H9 (cell line): ENCODE results near the gene FOXF1. TPM values are rescaled to one million over a fixed set of nuclear protein-coding genes. Genes with fewer than 3 reads are reported as not detected.

Experiments used
- DNase-seq: peaks from one replicate; pipeline ENCODE4 v3.0.0-alpha.2; 2017
- H2AFZ ChIP-seq: one replicate; pipeline ENCODE4 v1.6.1; 2013; ENCODE audit warnings: mild to moderate bottlenecking, low read length, control low read depth, moderate library complexity
- H2AK5ac ChIP-seq: 2 replicates; pipeline ENCODE4 v1.6.1; 2013; ENCODE audit warnings: low read length, control low read depth, mixed read lengths; ENCODE audit not compliant: insufficient read length
- H2BK120ac ChIP-seq: one replicate; pipeline ENCODE4 v1.6.1; 2013; ENCODE audit warnings: low read depth, mild to moderate bottlenecking, low read length, control low read depth, inconsistent platforms; ENCODE audit not compliant: poor library complexity, severe bottlenecking
- H2BK12ac ChIP-seq: 2 replicates; pipeline ENCODE4 v1.6.1; 2013; ENCODE audit warnings: low read length, control low read depth, mixed read lengths, low read depth; ENCODE audit not compliant: insufficient read length
- H2BK15ac ChIP-seq: 2 replicates; pipeline ENCODE4 v1.6.1; 2013; ENCODE audit warnings: low read depth, low read length, control low read depth
- H2BK20ac ChIP-seq: one replicate; pipeline ENCODE4 v1.6.1; 2013; ENCODE audit warnings: low read depth, mild to moderate bottlenecking, low read length, control low read depth, inconsistent platforms; ENCODE audit not compliant: poor library complexity, severe bottlenecking
- H2BK5ac ChIP-seq: 2 replicates; pipeline ENCODE4 v1.6.1; 2013; ENCODE audit warnings: low read length, control low read depth, mixed read lengths; ENCODE audit not compliant: insufficient read length
- H3K14ac ChIP-seq: 2 replicates; pipeline ENCODE4 v1.6.1; 2013; ENCODE audit warnings: low read length, control low read depth; ENCODE audit not compliant: insufficient read depth
- H3K18ac ChIP-seq: 2 replicates; pipeline ENCODE4 v1.6.1; 2013; ENCODE audit warnings: low read depth, mild to moderate bottlenecking, mixed read lengths, low read length, control low read depth; ENCODE audit not compliant: insufficient read length
- H3K23ac ChIP-seq: 2 replicates; pipeline ENCODE4 v1.6.1; 2013; ENCODE audit warnings: low read length, control low read depth, mixed read lengths, low read depth; ENCODE audit not compliant: insufficient read length
- H3K23me2 ChIP-seq: 2 replicates; pipeline ENCODE4 v1.6.1; 2013; ENCODE audit warnings: low read depth, mild to moderate bottlenecking, mixed read lengths, low read length, control low read depth; ENCODE audit not compliant: insufficient read length, poor library complexity, severe bottlenecking
- H3K27ac ChIP-seq: 2 replicates; pipeline ENCODE4 v1.5.1; 2013; ENCODE audit warnings: low read length, control low read depth, mixed read lengths, low read depth; ENCODE audit not compliant: insufficient read length
- H3K27me3 ChIP-seq: 2 replicates; pipeline ENCODE4 v1.6.1; 2013; ENCODE audit warnings: low read length, control low read depth, inconsistent platforms; ENCODE audit not compliant: insufficient read depth
- H3K4ac ChIP-seq: 2 replicates; pipeline ENCODE4 v1.6.1; 2013; ENCODE audit warnings: low read depth, mild to moderate bottlenecking, control low read depth, inconsistent platforms, low read length, moderate library complexity
- H3K4me1 ChIP-seq: 2 replicates; pipeline ENCODE4 v1.6.1; 2013; ENCODE audit warnings: low read length, control low read depth, inconsistent platforms; ENCODE audit not compliant: insufficient read depth
- H3K4me2 ChIP-seq: 2 replicates; pipeline ENCODE4 v1.6.1; 2013; ENCODE audit warnings: low read length, control low read depth, mixed read lengths; ENCODE audit not compliant: insufficient read length, insufficient read depth
- H3K56ac ChIP-seq: 2 replicates; pipeline ENCODE4 v1.6.1; 2013; ENCODE audit warnings: low read depth, mild to moderate bottlenecking, mixed read lengths, low read length, control low read depth; ENCODE audit not compliant: insufficient read length
- H3K79me1 ChIP-seq: 2 replicates; pipeline ENCODE4 v1.6.1; 2013; ENCODE audit warnings: low read depth, mild to moderate bottlenecking, moderate library complexity, low read length, control low read depth, inconsistent platforms; ENCODE audit not compliant: insufficient read depth, poor library complexity, severe bottlenecking
- H3K79me2 ChIP-seq: 2 replicates; pipeline ENCODE4 v1.6.1; 2013; ENCODE audit warnings: low read length, control low read depth, inconsistent platforms; ENCODE audit not compliant: insufficient read depth
- H3K9ac ChIP-seq: 2 replicates; pipeline ENCODE4 v1.6.1; 2013; ENCODE audit warnings: low read length, control low read depth, mixed read lengths; ENCODE audit not compliant: insufficient read length; ENCODE audit errors: extremely low read depth
- H3K9me3 ChIP-seq: one replicate; pipeline ENCODE4 v1.6.1; 2013; ENCODE audit warnings: low read depth, low read length, inconsistent platforms; ENCODE audit not compliant: control insufficient read depth
- H3T11ph ChIP-seq: one replicate; pipeline ENCODE4 v1.6.1; 2013; ENCODE audit warnings: mild to moderate bottlenecking, low read length, control low read depth, inconsistent platforms
- H4K20me1 ChIP-seq: one replicate; pipeline ENCODE4 v1.6.1; 2013; ENCODE audit not compliant: control insufficient read depth, insufficient read length, insufficient read depth
- H4K5ac ChIP-seq: 2 replicates; pipeline ENCODE4 v1.6.1; 2013; ENCODE audit warnings: low read depth, mild to moderate bottlenecking, mixed read lengths, low read length, control low read depth; ENCODE audit not compliant: insufficient read length
- H4K8ac ChIP-seq: replicated peaks from 2 replicates; pipeline ENCODE4 v1.6.1; 2013; ENCODE audit warnings: low read length, control low read depth, mixed read lengths, low read depth; ENCODE audit not compliant: insufficient read length
- H4K91ac ChIP-seq: 2 replicates; pipeline ENCODE4 v1.6.1; 2013; ENCODE audit warnings: low read depth, mild to moderate bottlenecking, moderate library complexity, mixed read lengths, low read length, control low read depth; ENCODE audit not compliant: insufficient read length
- H3K27ac Mint-ChIP-seq, 3 experiments: 2 replicates in 2 of 3; 3 replicates in 1 of 3; pipeline ENCODE4 v1.8.0; 2020 to 2021; ENCODE audit warnings: mixed read lengths in 3 of 3, mild to moderate bottlenecking in 1 of 3, moderate library complexity in 1 of 3
- H3K27me3 Mint-ChIP-seq: 2 replicates; pipeline ENCODE4 v1.8.0; 2021; ENCODE audit warnings: low read depth, mild to moderate bottlenecking, moderate library complexity, mixed read lengths
- H3K36me3 Mint-ChIP-seq, 3 experiments: 2 replicates in 2 of 3; 3 replicates in 1 of 3; pipeline ENCODE4 v1.8.0; 2020 to 2021; ENCODE audit warnings: low read depth in 3 of 3, mixed read lengths in 3 of 3; ENCODE audit not compliant: insufficient read depth in 1 of 3
- H3K4me1 Mint-ChIP-seq, 2 experiments: 2 replicates each; pipeline ENCODE4 v1.8.0; 2020; ENCODE audit warnings: mixed read lengths in 2 of 2
- H3K4me3 Mint-ChIP-seq, 2 experiments: 2 replicates in 1 of 2; 3 replicates in 1 of 2; pipeline ENCODE4 v1.8.0; 2020 to 2021; ENCODE audit warnings: mild to moderate bottlenecking in 2 of 2, mixed read lengths in 2 of 2, moderate library complexity in 1 of 2
- H3K9me3 Mint-ChIP-seq, 2 experiments: 2 replicates in 1 of 2; 3 replicates in 1 of 2; pipeline ENCODE4 v1.8.0; 2020; ENCODE audit warnings: mild to moderate bottlenecking in 2 of 2, mixed read lengths in 2 of 2, moderate library complexity in 1 of 2
- WGBS: extraction: QIAGEN DNeasy Blood & Tissue Kit; methylation state at CpG from one replicate; pipeline ENCODE4 v1.1.7; 2013; ENCODE audit warnings: missing lambda C conversion rate, low lambda C conversion rate, mixed read lengths; ENCODE audit not compliant: insufficient read length; ENCODE audit errors: extremely low coverage; 5-methylcytosine and 5-hydroxymethylcytosine counted together
- total RNA-seq: library from RNA; stranded (reverse); gene quantifications from 2 replicates; pipeline ENCODE4 v1.2.1, GENCODE V29; 2021
- TF ChIP-seq, protein P1 (sequence below): fragments of 200-600 bp; sonication (generic); conservative IDR thresholded peaks from 3 replicates; pipeline ENCODE4 v1.8.0; 2021; ENCODE audit warnings: antibody characterized with exemption, mild to moderate bottlenecking

Gene FOXF1
- total RNA-seq, 1 experiment from 2014 or later, result not detected

DNA sequence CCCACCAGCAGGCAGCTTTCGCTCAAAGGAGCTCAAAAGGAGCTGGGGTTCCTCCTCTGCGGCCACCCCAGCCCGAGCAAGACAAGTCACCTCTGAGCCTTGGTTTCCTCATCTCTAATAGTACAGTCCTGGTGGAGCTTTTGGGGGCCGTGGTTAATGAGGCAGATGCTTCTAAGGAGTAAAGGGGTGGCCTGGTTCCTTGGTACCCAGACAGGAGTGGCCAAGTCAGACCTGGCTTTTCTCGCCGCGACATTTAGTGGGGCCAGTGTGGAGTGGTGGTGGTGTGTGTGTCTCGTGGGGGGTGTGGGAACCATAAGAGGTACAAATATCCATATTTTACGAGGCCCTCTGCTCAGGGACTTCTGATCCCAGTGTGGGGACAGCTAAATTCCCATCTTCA, 6.7 kb downstream of the FOXF1 start:
- TF ChIP-seq, protein P1, sequence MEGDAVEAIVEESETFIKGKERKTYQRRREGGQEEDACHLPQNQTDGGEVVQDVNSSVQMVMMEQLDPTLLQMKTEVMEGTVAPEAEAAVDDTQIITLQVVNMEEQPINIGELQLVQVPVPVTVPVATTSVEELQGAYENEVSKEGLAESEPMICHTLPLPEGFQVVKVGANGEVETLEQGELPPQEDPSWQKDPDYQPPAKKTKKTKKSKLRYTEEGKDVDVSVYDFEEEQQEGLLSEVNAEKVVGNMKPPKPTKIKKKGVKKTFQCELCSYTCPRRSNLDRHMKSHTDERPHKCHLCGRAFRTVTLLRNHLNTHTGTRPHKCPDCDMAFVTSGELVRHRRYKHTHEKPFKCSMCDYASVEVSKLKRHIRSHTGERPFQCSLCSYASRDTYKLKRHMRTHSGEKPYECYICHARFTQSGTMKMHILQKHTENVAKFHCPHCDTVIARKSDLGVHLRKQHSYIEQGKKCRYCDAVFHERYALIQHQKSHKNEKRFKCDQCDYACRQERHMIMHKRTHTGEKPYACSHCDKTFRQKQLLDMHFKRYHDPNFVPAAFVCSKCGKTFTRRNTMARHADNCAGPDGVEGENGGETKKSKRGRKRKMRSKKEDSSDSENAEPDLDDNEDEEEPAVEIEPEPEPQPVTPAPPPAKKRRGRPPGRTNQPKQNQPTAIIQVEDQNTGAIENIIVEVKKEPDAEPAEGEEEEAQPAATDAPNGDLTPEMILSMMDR, result no peak
- H4K8ac ChIP-seq, result no peak overlapping the region

More for the DNA sequence above, 6.7 kb downstream of the FOXF1 start:
- no peak overlapping the region for H3K27ac Mint-ChIP-seq
- H3K4me2 ChIP-seq, result no peak overlapping the region
- H3K23ac ChIP-seq, result no peak overlapping the region
- no peaks in the 10 kb centered on the region for H3K36me3 Mint-ChIP-seq
- H3K4me1 Mint-ChIP-seq, result peaks cover 9 to 34% of the 10 kb centered on the region in 2 experiments
- peak overlapping the region in 1 of 2 experiments; percentile 44; a peak in 1 of 5 replicates for H3K4me3 Mint-ChIP-seq
- no peak overlapping the region for H2BK12ac ChIP-seq
- no peaks in the 10 kb centered on the region for H3K4me1 ChIP-seq
- H2AFZ ChIP-seq, result no peak overlapping the region
- H4K91ac ChIP-seq, result no peak overlapping the region
- H3K23me2 ChIP-seq, result no peaks in the 10 kb centered on the region
- no peaks in the 10 kb centered on the region for H3K79me1 ChIP-seq
- peaks cover 2 to 14% of the 10 kb centered on the region in 2 experiments; a peak in 2 of 5 replicates for H3K9me3 Mint-ChIP-seq
- no peaks in the 10 kb centered on the region for H3K79me2 ChIP-seq
- DNase-seq, result no peak
- H3K9ac ChIP-seq, result no peak overlapping the region
- H3T11ph ChIP-seq, result no peak overlapping the region
- H2BK5ac ChIP-seq, result no peak overlapping the region
- no peak overlapping the region for H2BK120ac ChIP-seq
- no peak overlapping the region for H2BK15ac ChIP-seq
- H3K27me3 Mint-ChIP-seq, result peaks cover 99% of the 10 kb centered on the region
- H2AK5ac ChIP-seq, result no peak overlapping the region
- H3K14ac ChIP-seq, result no peak overlapping the region
- no peak overlapping the region for H4K5ac ChIP-seq
- H3K4ac ChIP-seq, result no peak overlapping the region
- no peak overlapping the region for H3K27ac ChIP-seq
- H4K20me1 ChIP-seq, result no peaks in the 10 kb centered on the region
- H3K18ac ChIP-seq, result no peak overlapping the region
- H3K56ac ChIP-seq, result no peak overlapping the region
- peaks cover 64% of the 10 kb centered on the region for H3K27me3 ChIP-seq
- no peak overlapping the region for H2BK20ac ChIP-seq
- H3K9me3 ChIP-seq, result no peaks in the 10 kb centered on the region
- no CpG with 5 or more reads among the region's 9 CpGs for WGBS
